Measurements from ENCODE around the gene ITGA2. TPM values are rescaled to one million over a fixed set of nuclear protein-coding genes. Genes with fewer than 3 reads are reported as not detected.

ITGA2 gene
- total and polyA plus RNA-seq, 9 of the 15 experiments (the other 6 are each of a cell fraction or from before 2014, with no cell fraction given): 0.01 to 0.09 (median 0.03) TPM; not detected in 5

DNA sequence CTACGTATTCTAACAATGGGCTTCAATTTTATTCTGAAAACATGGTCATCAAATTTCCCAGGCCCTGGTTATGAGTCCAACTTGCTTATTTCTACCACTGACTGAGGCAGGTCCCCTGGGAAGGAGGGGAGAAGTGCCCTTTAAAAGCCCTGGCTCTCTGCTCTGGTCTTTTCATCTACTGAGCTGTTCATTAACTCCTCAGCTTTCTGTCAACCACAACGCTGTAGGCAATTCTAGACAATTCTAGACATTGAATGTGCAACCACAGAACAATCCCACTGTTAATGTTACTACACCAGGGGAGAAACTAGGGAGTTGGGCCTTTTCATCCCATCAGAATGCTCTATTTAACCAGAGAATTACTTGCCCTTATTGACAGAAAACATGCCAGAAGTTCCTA, 110.4 kb downstream of the ITGA2 start:
- Histone ChIP-seq H3K27ac (ENCODE audit: extremely low read depth, low read depth, low read length) (no peak overlapping the region), H3K4me3 (no peak overlapping the region), H3K36me3 (ENCODE audit: control insufficient read depth, insufficient read depth, low read length) (peaks cover 59% of the 10 kb centered on the region; the same call in 2 of the 3 replicates), H3K9me3 (replicated peaks; ENCODE audit: control insufficient read depth, insufficient read depth, low read depth, low read length) (no peaks in the 10 kb centered on the region), H4K20me1 (replicated peaks; ENCODE audit: control insufficient read depth, insufficient read depth, low read length) (no peaks in the 10 kb centered on the region), H3K4me1 (replicated peaks in 1 of 2; ENCODE audit: control insufficient read depth in 2 of 2, insufficient read depth in 2 of 2, low read length in 2 of 2) (no peaks in the 10 kb centered on the region), H3K79me2 (ENCODE audit: control insufficient read depth, insufficient read depth, low read length) (no peaks in the 10 kb centered on the region), H2AFZ (ENCODE audit: low read depth, low read length) (no peak overlapping the region), H3K9ac (ENCODE audit: insufficient read depth in 1 of 2, low read depth in 2 of 2, low read length in 2 of 2) (no peak overlapping the region), H3K9me1 (ENCODE audit: control insufficient read depth, insufficient read depth, low read length) (no peaks in the 10 kb centered on the region), H3K27me3 (ENCODE audit: control insufficient read depth in 2 of 2, insufficient read depth in 2 of 2, low read length in 2 of 2) (no peaks in the 10 kb centered on the region), H3K4me2 (ENCODE audit: insufficient read depth, low read length) (no peak overlapping the region)
- no TSS peak for BruUV-seq (replicated peaks)
- in situ Hi-C loops (cut with MboI): loop anchor here (5.0 kb wide), 1 partner anchor 152 kb away; no protein-coding TSS in a partner anchor
- WGBS (ENCODE audit: insufficient coverage, low coverage, missing lambda C conversion rate): 82% methylated on average over 2 of the region's 2 CpGs
- ATAC-seq (no peak), DNase-seq (ENCODE audit: extremely low read depth in 1 of 4, low spot score in 3 of 4) (no peak), FAIRE-seq (no peak)
- ChIA-PET CTCF (ENCODE audit: low intra/inter-chr PET ratio) (no interaction called here), POLR2A (interaction anchor here (1.1 to 1.5 kb wide), 2 partner anchors 12 to 16 kb away, joined by 3 to 4 read pairs; no protein-coding TSS in a partner anchor)
- intact Hi-C loops (cut with micrococcal nuclease): loop anchor here (10.0 kb wide), 1 partner anchor 295 kb away; no protein-coding TSS in a partner anchor
- no peak for TF ChIP-seq SIX5 (IDR thresholded peaks at IDR 0.05; ENCODE audit: borderline replicate concordance in 1 of 2, insufficient read depth in 1 of 2, low read depth in 1 of 2, low read length in 2 of 2)

DNA sequence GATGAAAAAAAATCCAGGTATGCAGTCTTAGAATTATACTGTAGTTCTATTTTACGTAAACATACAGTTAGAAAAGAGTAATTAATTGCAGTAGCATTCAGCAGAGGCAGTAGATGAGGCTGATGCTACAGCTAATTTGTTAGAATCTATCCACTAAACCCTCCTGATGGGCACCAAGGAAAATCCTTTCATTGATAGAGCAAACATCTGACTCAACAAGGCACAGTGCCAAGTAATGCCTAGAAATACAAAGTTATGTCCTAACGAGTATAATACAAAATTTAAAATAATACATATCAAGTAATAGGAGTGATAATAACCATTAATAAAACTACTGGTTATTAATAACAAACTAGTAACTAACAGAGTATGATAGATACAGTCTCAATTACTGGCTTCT, 111.5 kb downstream of the ITGA2 start:
- H3K79me2 ChIP-seq (ENCODE audit: control insufficient read depth, insufficient read depth, low read length): no peaks in the 10 kb centered on the region
- CTCF ChIA-PET (ENCODE audit: low intra/inter-chr PET ratio): no interaction called here
- 69% methylated on average over 2 of the region's 2 CpGs for WGBS (ENCODE audit: insufficient coverage, low coverage, missing lambda C conversion rate)
- H2AFZ ChIP-seq (ENCODE audit: low read depth, low read length): no peak overlapping the region
- H3K4me3 ChIP-seq: no peak overlapping the region
- peaks cover 59% of the 10 kb centered on the region; the same call in 2 of the 3 replicates for H3K36me3 ChIP-seq (ENCODE audit: control insufficient read depth, insufficient read depth, low read length)
- POLR2A ChIA-PET: no interaction called here
- DNase-seq (ENCODE audit: extremely low read depth in 1 of 4, low spot score in 3 of 4) (no peak), FAIRE-seq (no peak), ATAC-seq (no peak)
- H3K4me1 ChIP-seq (replicated peaks in 1 of 2; ENCODE audit: control insufficient read depth in 2 of 2, insufficient read depth in 2 of 2, low read length in 2 of 2): no peaks in the 10 kb centered on the region
- H4K20me1 ChIP-seq (replicated peaks; ENCODE audit: control insufficient read depth, insufficient read depth, low read length): no peaks in the 10 kb centered on the region
- H3K9ac ChIP-seq (ENCODE audit: insufficient read depth in 1 of 2, low read depth in 2 of 2, low read length in 2 of 2): no peak overlapping the region
- no peak overlapping the region for H3K4me2 ChIP-seq (ENCODE audit: insufficient read depth, low read length)
- intact Hi-C loops (cut with micrococcal nuclease): no loop called here
- no peaks in the 10 kb centered on the region for H3K9me3 ChIP-seq (replicated peaks; ENCODE audit: control insufficient read depth, insufficient read depth, low read depth, low read length)
- no peak overlapping the region for H3K27ac ChIP-seq (ENCODE audit: extremely low read depth, low read depth, low read length)
- H3K27me3 ChIP-seq (ENCODE audit: control insufficient read depth in 2 of 2, insufficient read depth in 2 of 2, low read length in 2 of 2): no peaks in the 10 kb centered on the region
- in situ Hi-C loops (cut with MboI): no loop called here
- BruUV-seq (replicated peaks): no TSS peak
- H3K9me1 ChIP-seq (ENCODE audit: control insufficient read depth, insufficient read depth, low read length): no peaks in the 10 kb centered on the region
- TF ChIP-seq ZNF764 (CRISPR knock-in tag; IDR thresholded peaks at IDR 0.05; ENCODE audit: low read depth) (no peak), CREM (IDR thresholded peaks at IDR 0.05; ENCODE audit: low read depth) (no peak), ZNF77 (CRISPR knock-in tag; IDR thresholded peaks at IDR 0.05) (no peak), YY1 (IDR thresholded peaks at IDR 0.05; ENCODE audit: borderline replicate concordance in 1 of 3, control insufficient read depth in 1 of 3, extremely low read depth in 1 of 3, insufficient read depth in 3 of 3, insufficient read length in 1 of 3, insufficient replicate concordance in 2 of 3, low read depth in 1 of 3, low read length in 2 of 3) (no peak), ZBTB17 (CRISPR knock-in tag; IDR thresholded peaks at IDR 0.05) (no peak)
- TF ChIP-seq, protein P1, sequence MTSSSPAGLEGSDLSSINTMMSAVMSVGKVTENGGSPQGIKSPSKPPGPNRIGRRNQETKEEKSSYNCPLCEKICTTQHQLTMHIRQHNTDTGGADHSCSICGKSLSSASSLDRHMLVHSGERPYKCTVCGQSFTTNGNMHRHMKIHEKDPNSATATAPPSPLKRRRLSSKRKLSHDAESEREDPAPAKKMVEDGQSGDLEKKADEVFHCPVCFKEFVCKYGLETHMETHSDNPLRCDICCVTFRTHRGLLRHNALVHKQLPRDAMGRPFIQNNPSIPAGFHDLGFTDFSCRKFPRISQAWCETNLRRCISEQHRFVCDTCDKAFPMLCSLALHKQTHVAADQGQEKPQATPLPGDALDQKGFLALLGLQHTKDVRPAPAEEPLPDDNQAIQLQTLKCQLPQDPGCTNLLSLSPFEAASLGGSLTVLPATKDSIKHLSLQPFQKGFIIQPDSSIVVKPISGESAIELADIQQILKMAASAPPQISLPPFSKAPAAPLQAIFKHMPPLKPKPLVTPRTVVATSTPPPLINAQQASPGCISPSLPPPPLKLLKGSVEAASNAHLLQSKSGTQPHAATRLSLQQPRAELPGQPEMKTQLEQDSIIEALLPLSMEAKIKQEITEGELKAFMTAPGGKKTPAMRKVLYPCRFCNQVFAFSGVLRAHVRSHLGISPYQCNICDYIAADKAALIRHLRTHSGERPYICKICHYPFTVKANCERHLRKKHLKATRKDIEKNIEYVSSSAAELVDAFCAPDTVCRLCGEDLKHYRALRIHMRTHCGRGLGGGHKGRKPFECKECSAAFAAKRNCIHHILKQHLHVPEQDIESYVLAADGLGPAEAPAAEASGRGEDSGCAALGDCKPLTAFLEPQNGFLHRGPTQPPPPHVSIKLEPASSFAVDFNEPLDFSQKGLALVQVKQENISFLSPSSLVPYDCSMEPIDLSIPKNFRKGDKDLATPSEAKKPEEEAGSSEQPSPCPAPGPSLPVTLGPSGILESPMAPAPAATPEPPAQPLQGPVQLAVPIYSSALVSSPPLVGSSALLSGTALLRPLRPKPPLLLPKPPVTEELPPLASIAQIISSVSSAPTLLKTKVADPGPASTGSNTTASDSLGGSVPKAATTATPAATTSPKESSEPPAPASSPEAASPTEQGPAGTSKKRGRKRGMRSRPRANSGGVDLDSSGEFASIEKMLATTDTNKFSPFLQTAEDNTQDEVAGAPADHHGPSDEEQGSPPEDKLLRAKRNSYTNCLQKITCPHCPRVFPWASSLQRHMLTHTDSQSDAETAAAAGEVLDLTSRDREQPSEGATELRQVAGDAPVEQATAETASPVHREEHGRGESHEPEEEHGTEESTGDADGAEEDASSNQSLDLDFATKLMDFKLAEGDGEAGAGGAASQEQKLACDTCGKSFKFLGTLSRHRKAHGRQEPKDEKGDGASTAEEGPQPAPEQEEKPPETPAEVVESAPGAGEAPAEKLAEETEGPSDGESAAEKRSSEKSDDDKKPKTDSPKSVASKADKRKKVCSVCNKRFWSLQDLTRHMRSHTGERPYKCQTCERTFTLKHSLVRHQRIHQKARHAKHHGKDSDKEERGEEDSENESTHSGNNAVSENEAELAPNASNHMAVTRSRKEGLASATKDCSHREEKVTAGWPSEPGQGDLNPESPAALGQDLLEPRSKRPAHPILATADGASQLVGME (CRISPR knock-in tag; IDR thresholded peaks at IDR 0.05): no peak
- TF ChIP-seq, protein P2, sequence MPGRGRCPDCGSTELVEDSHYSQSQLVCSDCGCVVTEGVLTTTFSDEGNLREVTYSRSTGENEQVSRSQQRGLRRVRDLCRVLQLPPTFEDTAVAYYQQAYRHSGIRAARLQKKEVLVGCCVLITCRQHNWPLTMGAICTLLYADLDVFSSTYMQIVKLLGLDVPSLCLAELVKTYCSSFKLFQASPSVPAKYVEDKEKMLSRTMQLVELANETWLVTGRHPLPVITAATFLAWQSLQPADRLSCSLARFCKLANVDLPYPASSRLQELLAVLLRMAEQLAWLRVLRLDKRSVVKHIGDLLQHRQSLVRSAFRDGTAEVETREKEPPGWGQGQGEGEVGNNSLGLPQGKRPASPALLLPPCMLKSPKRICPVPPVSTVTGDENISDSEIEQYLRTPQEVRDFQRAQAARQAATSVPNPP (IDR thresholded peaks at IDR 0.05; ENCODE audit: borderline replicate concordance, insufficient read depth, insufficient read length): no peak

Measured in K562 (cell line).